OCI-LY3 (cell line): ENCODE data around the gene PLXNC1.
A peak's percentile ranks its signal among the peaks of the same experiment; 100 is the strongest.

Experiments used
- H2AFZ ChIP-seq: fragments of 200-600, 300-600 bp; shearing (Covaris generic); 2 replicates; pipeline ENCODE4 v1.6.0; 2014; ENCODE audit warnings: antibody characterized with exemption, low read depth, low read length
- H3K27ac ChIP-seq: fragments of 200-600, 300-600 bp; sonication (generic); 2 replicates; pipeline ENCODE4 v1.5.1; 2014; ENCODE audit warnings: mild to moderate bottlenecking, low read length, moderate library complexity, mixed read lengths
- H3K27me3 ChIP-seq: fragments of 200-600, 300-600 bp; sonication (generic); 2 replicates; pipeline ENCODE4 v1.6.1; 2014; ENCODE audit warnings: low read depth, low read length, mixed read lengths
- H3K36me3 ChIP-seq: fragments of 200-600, 300-600 bp; sonication (generic); replicated peaks from 2 replicates; pipeline ENCODE3; 2014; ENCODE audit warnings: low read depth, low read length, mixed read lengths
- H3K4me1 ChIP-seq: fragments of 300-600, 200-600 bp; sonication (generic); 2 replicates; pipeline ENCODE4 v1.6.1; 2014; ENCODE audit warnings: low read length, mixed read lengths
- H3K4me2 ChIP-seq: fragments of 200-600, 300-600 bp; sonication (generic); 2 replicates; pipeline ENCODE4 v1.6.1; 2014; ENCODE audit warnings: low read length, mixed read lengths
- H3K4me3 ChIP-seq: fragments of 300-600, 200-600 bp; sonication (generic); 2 replicates; pipeline ENCODE4 v1.5.1; 2014; ENCODE audit warnings: antibody characterized with exemption, mild to moderate bottlenecking, low read length, moderate library complexity
- H3K79me2 ChIP-seq: fragments of 300-600, 200-600 bp; shearing (Covaris generic); 2 replicates; pipeline ENCODE4 v1.6.1; 2014; ENCODE audit warnings: mild to moderate bottlenecking, low read length, mixed read lengths
- H3K9ac ChIP-seq: fragments of 300-600, 200-600 bp; shearing (Covaris generic); 2 replicates; pipeline ENCODE4 v1.6.0; 2014; ENCODE audit warnings: mild to moderate bottlenecking, low read length, moderate library complexity
- H3K9me3 ChIP-seq: fragments of 200-600, 300-600 bp; shearing (Covaris generic); 2 replicates; pipeline ENCODE4 v1.6.1; 2014; ENCODE audit warnings: low read length, mixed read lengths; ENCODE audit not compliant: insufficient read depth
- H4K20me1 ChIP-seq: fragments of 200-600, 300-600 bp; sonication (generic); 2 replicates; pipeline ENCODE4 v1.6.1; 2016; ENCODE audit warnings: low read length, mixed read lengths; ENCODE audit not compliant: insufficient read depth
- CTCF ChIP-seq: fragments of 200-600, 300-600 bp; sonication (generic); IDR thresholded peaks from 2 replicates; pipeline ENCODE4 v1.5.1; 2014; ENCODE audit warnings: antibody characterized with exemption, low read length, low read depth
- EZH2phosphoT487 ChIP-seq: fragments of 200-600 bp; shearing (Covaris generic); IDR thresholded peaks from 2 replicates; pipeline ENCODE4 v1.6.1; 2018; ENCODE audit warnings: antibody characterized with exemption, mixed run types, low read depth

Gene PLXNC1

GRCh38 chr12:94147991-94148738, at the start of gene PLXNC1:
TSS of gene PLXNC1 (plus strand) at chr12:94148577. CDS start at chr12:94148972, 395 bp downstream.
- Histone ChIP-seq H3K4me2 (peak within 1 kb of the TSS; percentile 90), H2AFZ (peak within 1 kb of the TSS; percentile 88)

GRCh38 chr12:94099191-94099590, 49.2 kb upstream of the PLXNC1 start:
- H4K20me1 ChIP-seq = no peaks in the 10 kb centered on the region
- peaks cover 8% of the 10 kb centered on the region for H3K4me1 ChIP-seq
- no peak overlapping the region for H3K4me2 ChIP-seq
- no peak overlapping the region for H2AFZ ChIP-seq
- H3K9me3 ChIP-seq = no peaks in the 10 kb centered on the region
- H3K36me3 ChIP-seq = no peaks in the 10 kb centered on the region
- H3K27ac ChIP-seq = no peak overlapping the region
- no peak overlapping the region for H3K4me3 ChIP-seq
- TF ChIP-seq EZH2phosphoT487 (no peak), CTCF (no peak)
- H3K79me2 ChIP-seq = no peaks in the 10 kb centered on the region
- peaks cover 35% of the 10 kb centered on the region for H3K27me3 ChIP-seq
- no peak overlapping the region for H3K9ac ChIP-seq

More at GRCh38 chr12:94147991-94148738, at the start of gene PLXNC1:
- H3K79me2 ChIP-seq = no peaks in the 10 kb centered on the region
- peak within 1 kb of the TSS; percentile 92 for H3K4me3 ChIP-seq
- peak within 1 kb of the TSS; percentile 58 for H3K9ac ChIP-seq
- H3K4me1 ChIP-seq = peaks cover 31% of the 10 kb centered on the region
- no peaks in the 10 kb centered on the region for H3K9me3 ChIP-seq
- no peak for TF ChIP-seq CTCF
- no peak for TF ChIP-seq EZH2phosphoT487
- no peaks in the 10 kb centered on the region for H4K20me1 ChIP-seq
- no peaks in the 10 kb centered on the region for H3K36me3 ChIP-seq
- no peak within 1 kb of the TSS for H3K27ac ChIP-seq
- H3K27me3 ChIP-seq = peaks cover 66% of the 10 kb centered on the region

- Histone ChIP-seq H3K4me2 (no peak overlapping the region), H3K4me3 (no peak overlapping the region), H2AFZ (no peak overlapping the region), H3K27ac (no peak overlapping the region), H4K20me1 (no peaks in the 10 kb centered on the region), H3K27me3 (peaks cover 36% of the 10 kb centered on the region), H3K36me3 (no peaks in the 10 kb centered on the region), H3K79me2 (no peaks in the 10 kb centered on the region), H3K9ac (no peak overlapping the region), H3K4me1 (peaks cover 8% of the 10 kb centered on the region), H3K9me3 (no peaks in the 10 kb centered on the region)
- TF ChIP-seq CTCF = no peak
- TF ChIP-seq EZH2phosphoT487 = no peak
Observed at GRCh38 chr12:94099632-94100031, 48.7 kb upstream of the PLXNC1 start.

- H3K4me3 ChIP-seq = no peak overlapping the region
- no peak overlapping the region for H2AFZ ChIP-seq
- H3K27me3 ChIP-seq = peaks cover 36% of the 10 kb centered on the region
- H3K27ac ChIP-seq = no peak overlapping the region
- H3K36me3 ChIP-seq = no peaks in the 10 kb centered on the region
- peaks cover 8% of the 10 kb centered on the region for H3K4me1 ChIP-seq
- H3K9ac ChIP-seq = no peak overlapping the region
- H4K20me1 ChIP-seq = no peaks in the 10 kb centered on the region
- TF ChIP-seq EZH2phosphoT487 (no peak), CTCF (no peak)
- H3K4me2 ChIP-seq = no peak overlapping the region
- H3K79me2 ChIP-seq = no peaks in the 10 kb centered on the region
- H3K9me3 ChIP-seq = no peaks in the 10 kb centered on the region
Observed at GRCh38 chr12:94100211-94100627, 48.2 kb upstream of the PLXNC1 start.
